Natural killer cell treated with Interleukin-12 subunit alpha and Interleukin-12 subunit beta and Interleukin-15 and Interleukin-18, amount 100 ng/mL, for 72 hours (primary cell): Measurements from ENCODE around the gene TNRC6C. TPM values are rescaled to one million over a fixed set of nuclear protein-coding genes. Genes with fewer than 3 reads are reported as not detected.
"Not testable (repeated sequence)": the region's sequence is repeated elsewhere in the genome, so short reads cannot be mapped to it uniquely, and the experiment has no call there.

Source experiments
- ATAC-seq, 2 donors: fragments of 150-1000 bp; cut with Tn5 transposase in 1 of 2; sonication (Bioruptor Pico), chemical (Tn5 transposase) in 1 of 2; 2 replicates each; pipeline ENCODE4 v1.10.0; 2021
- DNase-seq: peaks from one replicate; pipeline ENCODE4 v3.0.0; 2022; ENCODE audit warnings: low spot score
- H3K27ac Mint-ChIP-seq, 2 donors: 1 replicate in 1 of 2; 2 replicates in 1 of 2; pipeline ENCODE4 v1.8.0; 2022; ENCODE audit warnings: mixed read lengths in 2 of 2, mild to moderate bottlenecking in 1 of 2, moderate library complexity in 1 of 2
- H3K27me3 Mint-ChIP-seq, 2 donors: 1 replicate in 1 of 2; 2 replicates in 1 of 2; pipeline ENCODE4 v1.8.0; 2022; ENCODE audit warnings: mixed read lengths in 2 of 2
- H3K36me3 Mint-ChIP-seq: one replicate; pipeline ENCODE4 v1.8.0; 2022; ENCODE audit warnings: mixed read lengths
- H3K4me1 Mint-ChIP-seq, 2 donors: 1 replicate in 1 of 2; 2 replicates in 1 of 2; pipeline ENCODE4 v1.8.0; 2022; ENCODE audit warnings: low read depth in 2 of 2, mixed read lengths in 2 of 2, mild to moderate bottlenecking in 1 of 2
- H3K4me3 Mint-ChIP-seq: one replicate; pipeline ENCODE4 v1.8.0; 2022; ENCODE audit warnings: mixed read lengths
- H3K9me3 Mint-ChIP-seq: 2 replicates; pipeline ENCODE4 v1.8.0; 2022; ENCODE audit warnings: mixed read lengths
- total RNA-seq, 2 donors: library from RNA; stranded (reverse); gene quantifications; one replicate each; pipeline ENCODE4 v1.2.3, GENCODE V29; 2022

Gene TNRC6C
- total RNA-seq, 2 donors from 2014 or later = 28.1 to 32.1 TPM

DNA sequence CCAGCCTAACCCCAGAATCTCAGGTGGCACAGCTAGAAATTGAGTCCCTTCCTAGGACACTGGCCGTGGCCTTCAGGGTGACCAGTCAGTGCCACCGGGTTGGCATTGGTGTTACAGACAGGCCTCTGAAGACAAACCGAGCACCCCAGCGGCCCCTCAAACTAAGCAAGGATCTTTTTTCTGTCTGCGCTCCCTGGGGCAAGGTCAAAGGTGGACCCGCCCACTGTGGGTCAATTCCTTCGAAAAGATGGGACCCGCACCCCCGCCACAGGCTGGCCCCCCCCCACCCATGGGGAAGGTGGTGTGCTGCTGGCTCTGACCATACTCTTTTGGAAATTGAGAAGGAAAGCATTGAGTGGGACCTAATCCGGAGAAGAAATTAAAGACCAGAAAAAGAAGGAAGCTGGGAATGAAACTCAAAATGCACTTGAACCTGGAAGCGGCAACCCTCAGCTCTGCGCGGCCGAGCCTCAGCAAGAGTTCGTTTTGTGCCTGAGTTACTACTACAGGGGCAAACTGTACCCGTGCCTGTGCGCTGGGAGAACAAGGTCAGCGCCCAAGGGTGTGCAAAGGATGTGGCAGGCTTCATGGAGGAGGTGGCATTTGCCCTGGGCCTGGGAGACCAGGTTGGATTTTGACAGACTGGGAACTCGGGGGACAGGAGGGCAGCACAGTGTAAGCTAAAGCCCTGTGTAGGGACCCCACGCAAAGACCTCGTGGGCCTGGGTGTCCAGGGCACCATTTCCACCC is 149.6 kb downstream of the TNRC6C start:
- ATAC-seq = no peak
- Mint-ChIP-seq H3K4me1 (peaks cover 11% of the 10 kb centered on the region in 2 donors), H3K36me3 (peaks cover 5% of the 10 kb centered on the region), H3K27me3 (no peaks in the 10 kb centered on the region), H3K9me3 (no peaks in the 10 kb centered on the region), H3K4me3 (no peak overlapping the region), H3K27ac (peak overlapping the region in 1 of 2 donors; percentile 49)
- DNase-seq = no peak

DNA sequence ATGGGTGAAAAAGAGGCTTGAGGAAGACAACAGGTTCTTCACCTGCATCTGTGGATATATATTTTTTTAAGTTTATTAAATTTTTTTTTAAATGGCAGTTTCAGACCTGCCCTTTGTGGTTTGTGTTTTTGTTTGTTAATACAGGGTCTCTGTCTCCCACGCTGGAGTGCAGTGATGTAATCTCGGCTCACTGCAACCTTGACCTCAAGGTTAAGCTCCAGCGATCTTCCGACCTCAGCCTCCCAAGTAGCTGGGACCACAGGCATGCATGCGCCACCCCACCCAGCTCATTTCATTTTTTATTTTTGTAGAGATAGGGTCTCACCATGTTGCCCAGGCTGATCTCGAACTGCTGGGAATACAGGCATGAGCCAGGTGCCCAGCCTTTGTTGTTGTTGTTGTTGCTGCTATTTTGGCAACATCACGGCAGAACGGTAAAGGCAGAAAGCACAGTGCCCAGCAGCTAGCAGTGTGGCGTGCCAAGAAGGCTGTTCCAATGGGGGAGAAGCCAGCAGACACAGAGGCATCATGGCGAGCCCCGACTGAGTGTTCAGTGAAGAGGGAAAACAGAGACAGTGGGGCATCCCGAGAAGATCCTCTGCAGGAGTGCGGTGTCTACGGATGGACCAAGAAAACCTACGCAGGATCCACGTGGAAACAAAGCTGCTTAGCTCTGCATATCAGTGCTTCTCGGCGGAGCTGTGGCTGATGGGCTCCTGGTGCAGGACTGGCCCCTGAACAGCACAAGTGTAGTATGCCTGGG is 150.4 kb downstream of the TNRC6C start:
- ATAC-seq (no peak), DNase-seq (no peak)
- H3K9me3 Mint-ChIP-seq = no peaks in the 10 kb centered on the region
- H3K27ac Mint-ChIP-seq = peak overlapping the region in 1 of 2 donors; percentile 59
- H3K4me1 Mint-ChIP-seq = peaks cover 18 to 19% of the 10 kb centered on the region in 2 donors
- H3K36me3 Mint-ChIP-seq = peaks cover 5% of the 10 kb centered on the region
- no peaks in the 10 kb centered on the region for H3K27me3 Mint-ChIP-seq
- H3K4me3 Mint-ChIP-seq = no peak overlapping the region

DNA sequence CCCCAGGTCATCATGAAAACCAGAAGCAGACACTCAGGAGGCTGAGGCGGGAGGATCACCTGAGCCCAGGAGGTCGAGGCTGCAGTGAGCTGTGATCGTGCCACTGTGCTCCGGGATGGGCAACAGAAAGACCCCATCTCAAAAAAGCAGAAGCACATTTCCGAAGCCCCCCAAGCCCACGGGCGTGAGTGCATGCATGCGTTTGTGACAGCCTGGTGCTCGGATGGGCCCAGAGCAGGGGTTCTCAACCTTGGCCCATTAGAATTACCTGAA is 150.9 kb downstream of the TNRC6C start:
- ATAC-seq (no peak), DNase-seq (no peak)
- Mint-ChIP-seq H3K9me3 (no peaks in the 10 kb centered on the region), H3K4me1 (peaks cover 23 to 24% of the 10 kb centered on the region in 2 donors), H3K27me3 (no peaks in the 10 kb centered on the region), H3K27ac (no peak overlapping the region), H3K36me3 (peaks cover 5% of the 10 kb centered on the region), H3K4me3 (no peak overlapping the region)

DNA sequence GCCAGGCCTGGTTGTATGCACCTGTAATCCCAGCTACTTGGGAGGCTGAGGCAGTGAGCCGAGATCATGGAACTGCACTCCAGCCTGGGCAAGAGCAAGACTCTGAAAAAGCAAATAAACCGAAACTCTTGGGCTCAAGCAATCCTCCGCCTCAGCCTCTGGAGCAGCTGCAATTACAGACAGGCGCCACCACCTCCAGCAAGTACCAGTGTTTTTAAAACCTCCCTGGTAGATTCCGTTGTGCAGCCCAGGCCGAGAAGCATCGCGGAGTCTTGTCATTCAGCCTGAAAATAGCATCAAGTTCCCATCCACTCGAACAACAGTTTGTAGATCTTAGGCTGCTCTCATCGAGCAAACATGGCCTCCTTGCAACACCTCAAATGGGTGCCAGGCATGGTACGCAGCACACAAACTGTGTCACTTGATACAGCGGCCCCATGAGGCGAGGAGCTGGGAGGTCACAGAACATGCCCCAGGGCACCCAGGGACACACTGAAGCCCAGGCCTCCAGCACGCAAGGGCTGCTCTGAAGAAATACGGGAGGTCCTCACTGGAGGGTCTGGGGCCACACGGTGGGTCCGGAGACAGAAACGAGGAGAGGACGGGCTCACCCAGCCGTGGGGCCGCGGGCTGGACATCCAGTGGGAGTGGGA is 152.0 kb downstream of the TNRC6C start:
- ATAC-seq (no peak), DNase-seq (no peak)
- Mint-ChIP-seq H3K9me3 (no peaks in the 10 kb centered on the region), H3K36me3 (peaks cover 5% of the 10 kb centered on the region), H3K27ac (peak overlapping the region; percentile 47 to 73), H3K4me3 (no peak overlapping the region), H3K27me3 (no peaks in the 10 kb centered on the region), H3K4me1 (peaks cover 28 to 30% of the 10 kb centered on the region in 2 donors)

DNA sequence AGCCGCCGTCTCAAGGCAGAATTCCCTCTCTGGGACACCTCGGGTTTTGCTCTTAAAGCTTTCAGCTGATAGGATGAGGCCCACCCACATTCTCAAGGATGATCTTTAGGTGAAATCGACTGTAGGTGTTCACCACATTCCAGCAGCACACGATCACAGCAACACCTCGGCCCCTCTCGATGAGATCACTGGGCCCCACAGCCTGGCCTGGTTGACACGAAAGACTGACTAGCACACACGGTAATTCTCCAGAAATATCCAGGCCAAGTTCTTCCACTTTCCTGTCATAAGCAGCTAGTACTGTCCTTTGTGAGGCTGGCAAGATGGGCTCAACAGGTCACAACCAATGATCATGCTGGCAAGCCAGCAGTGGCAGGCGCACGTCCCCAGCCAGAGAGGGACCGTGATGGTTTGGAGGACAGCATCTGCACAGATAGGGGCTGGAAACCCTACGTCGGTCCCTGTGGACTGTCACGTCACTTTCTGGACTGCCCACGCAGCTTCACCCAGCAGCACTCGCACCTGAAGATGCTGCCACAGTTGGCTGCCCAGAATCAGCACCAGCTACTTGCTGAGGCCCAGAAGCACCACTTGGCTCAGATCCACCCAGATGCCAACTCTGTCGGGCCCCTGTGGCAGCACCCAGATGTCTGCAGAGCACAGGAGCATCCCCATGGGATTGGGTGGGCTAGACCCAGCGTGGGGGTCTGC is 152.7 kb downstream of the TNRC6C start:
- Mint-ChIP-seq H3K27me3 (no peaks in the 10 kb centered on the region), H3K4me3 (no peak overlapping the region), H3K9me3 (no peaks in the 10 kb centered on the region), H3K36me3 (peaks cover 5% of the 10 kb centered on the region), H3K4me1 (peaks cover 28 to 30% of the 10 kb centered on the region in 2 donors), H3K27ac (peak overlapping the region; percentile 47 to 73)
- DNase-seq (peak; percentile 16), ATAC-seq (no peak)

DNA sequence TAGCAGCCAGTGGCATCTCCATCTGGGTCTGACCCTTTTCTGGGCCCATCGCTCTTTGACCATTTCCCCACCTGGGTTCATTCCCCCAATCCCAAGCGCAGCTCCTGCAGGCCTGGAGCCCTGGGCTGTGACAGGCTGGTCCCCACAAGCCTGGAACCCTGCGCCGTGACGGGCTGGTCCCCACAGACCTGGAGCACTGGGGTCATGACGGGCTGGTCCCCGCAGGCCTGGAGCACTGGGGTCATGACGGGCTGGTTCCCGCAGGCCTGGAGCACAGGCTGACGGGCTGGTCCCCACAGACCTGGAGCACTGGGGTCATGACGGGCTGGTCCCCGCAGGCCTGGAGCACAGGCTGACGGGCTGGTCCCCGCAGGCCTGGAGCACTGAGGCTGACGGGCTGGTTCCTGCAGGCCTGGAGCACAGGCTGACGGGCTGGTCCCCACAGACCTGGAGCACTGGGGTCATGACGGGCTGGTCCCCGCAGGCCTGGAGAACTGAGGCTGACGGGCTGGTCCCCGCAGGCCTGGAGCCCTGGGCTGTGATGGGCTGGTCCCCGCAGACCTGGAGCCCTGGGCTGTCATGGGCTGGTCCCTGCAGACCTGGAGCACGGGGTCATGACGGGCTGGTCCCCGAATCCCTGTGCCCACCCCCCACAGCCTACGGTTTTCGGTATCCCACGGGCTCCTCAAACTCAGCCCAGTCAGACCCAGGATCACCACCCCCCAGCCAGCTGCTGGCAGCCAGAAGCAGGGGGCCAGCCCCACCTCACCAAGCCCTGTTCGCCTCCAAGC is 153.4 kb downstream of the TNRC6C start:
- Mint-ChIP-seq H3K27ac (peak overlapping the region; percentile 87 to 91), H3K4me1 (peaks cover 29 to 30% of the 10 kb centered on the region in 2 donors), H3K27me3 (no peaks in the 10 kb centered on the region), H3K36me3 (peaks cover 5% of the 10 kb centered on the region), H3K9me3 (no peaks in the 10 kb centered on the region), H3K4me3 (no peak overlapping the region)
- ATAC-seq (no peak), DNase-seq (peak; percentile 55)

DNA sequence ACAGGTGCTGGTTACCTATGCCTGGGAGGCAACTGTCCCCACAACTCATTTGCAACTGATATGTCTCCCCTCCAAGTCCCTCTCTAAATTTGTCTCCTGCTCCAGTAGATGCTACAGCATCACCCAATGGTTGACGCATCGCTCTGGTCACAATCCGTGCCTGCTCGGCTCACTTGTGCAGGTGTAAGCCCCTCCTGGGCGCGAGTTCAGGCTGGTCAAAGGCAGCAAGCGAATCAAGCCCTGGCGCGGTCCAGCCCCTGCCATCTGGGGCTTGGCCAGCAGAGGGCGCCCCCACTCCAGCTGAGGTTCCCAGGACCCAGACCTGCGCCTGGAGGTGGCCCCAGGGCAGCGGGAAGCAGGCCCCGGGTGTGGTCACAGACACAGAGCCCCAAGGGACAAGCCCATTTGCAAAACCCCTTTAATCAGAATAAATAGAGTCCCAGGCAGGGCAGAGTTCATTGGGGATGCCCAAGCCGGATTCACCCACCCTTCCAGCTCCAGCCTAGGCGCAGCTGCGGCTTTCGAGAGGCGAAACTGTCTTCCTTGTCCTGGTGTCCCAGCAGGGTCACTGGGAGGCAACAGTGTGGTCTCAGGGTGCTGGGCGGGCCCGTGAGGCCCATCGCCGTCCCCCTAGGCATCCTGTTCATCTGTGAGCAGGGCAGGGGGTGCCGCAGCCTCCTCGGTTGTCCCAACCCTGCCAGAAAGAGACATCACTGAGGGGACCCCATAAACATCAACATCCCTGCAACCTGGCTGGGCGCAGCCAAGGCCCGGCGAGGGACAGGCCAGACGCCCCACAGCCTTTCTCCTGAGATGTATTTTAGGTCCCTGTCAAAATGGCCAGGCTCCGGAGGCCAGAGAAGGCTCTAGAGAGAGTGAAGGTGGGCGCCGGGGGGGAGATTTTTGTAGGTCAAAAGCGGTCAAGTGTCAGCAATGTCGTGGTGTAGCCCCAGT is 154.3 kb downstream of the TNRC6C start:
- peak; percentile 81 for DNase-seq
- peaks cover 5% of the 10 kb centered on the region for H3K36me3 Mint-ChIP-seq
- H3K4me1 Mint-ChIP-seq = peaks cover 31 to 34% of the 10 kb centered on the region in 2 donors
- peak overlapping the region; percentile 36 for H3K4me3 Mint-ChIP-seq
- ATAC-seq = peak; percentile 58 to 68
- no peaks in the 10 kb centered on the region for H3K27me3 Mint-ChIP-seq
- no peaks in the 10 kb centered on the region for H3K9me3 Mint-ChIP-seq
- H3K27ac Mint-ChIP-seq = peak overlapping the region; percentile 87 to 91

DNA sequence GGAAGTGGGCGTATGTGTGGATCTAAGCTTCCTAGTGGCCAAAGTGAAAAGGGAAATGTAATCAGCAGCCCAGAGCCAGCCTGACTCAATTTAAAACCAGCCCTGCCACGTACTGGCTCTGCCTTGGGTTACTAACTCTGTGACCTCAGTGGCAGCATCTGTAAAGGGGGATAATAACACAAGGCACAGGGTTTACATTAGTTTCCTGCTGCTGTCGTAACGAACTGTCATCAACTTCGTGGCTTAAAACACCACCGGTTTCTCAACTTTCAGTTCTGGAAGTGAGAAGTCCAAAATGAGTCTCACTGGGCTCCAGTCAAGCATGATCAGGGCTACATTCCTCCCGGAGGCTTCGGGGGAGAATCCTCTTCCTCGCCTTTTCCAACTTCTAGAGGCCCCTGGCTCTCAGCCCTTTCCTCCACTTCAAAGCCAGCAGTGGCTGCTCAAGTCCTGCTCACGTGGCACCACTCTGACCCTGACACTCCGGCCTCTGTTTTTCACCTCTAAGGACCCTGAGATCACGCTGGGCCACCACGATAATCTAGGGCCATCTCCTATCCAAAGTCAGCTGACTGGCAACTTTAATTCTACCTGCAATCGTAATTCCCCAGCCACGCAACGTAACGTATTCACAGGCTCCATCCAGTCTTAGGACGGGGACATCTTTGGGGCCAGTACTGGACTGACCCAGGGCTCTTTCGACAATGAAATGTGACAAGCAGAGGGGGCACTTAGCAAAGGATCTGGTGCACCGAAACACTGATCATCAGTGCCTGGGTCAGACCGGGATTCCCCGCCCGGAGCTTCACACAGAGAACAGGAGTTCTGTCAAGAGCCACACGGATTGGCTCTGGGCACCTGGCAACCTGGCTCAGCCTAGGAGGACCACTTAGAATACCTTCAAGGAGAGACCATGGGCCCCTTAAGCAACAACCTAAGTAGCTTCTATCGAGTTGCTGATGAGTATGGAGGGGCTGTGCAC is 155.6 kb downstream of the TNRC6C start:
- no peaks in the 10 kb centered on the region for H3K9me3 Mint-ChIP-seq
- peaks cover 5% of the 10 kb centered on the region for H3K36me3 Mint-ChIP-seq
- H3K27me3 Mint-ChIP-seq = no peaks in the 10 kb centered on the region
- DNase-seq (peak; percentile 91), ATAC-seq (peak; percentile 97 to 98)
- H3K4me1 Mint-ChIP-seq = peaks cover 35% of the 10 kb centered on the region in 2 donors
- H3K27ac Mint-ChIP-seq = peak overlapping the region; percentile 87 to 91
- peak overlapping the region; percentile 36 for H3K4me3 Mint-ChIP-seq

DNA sequence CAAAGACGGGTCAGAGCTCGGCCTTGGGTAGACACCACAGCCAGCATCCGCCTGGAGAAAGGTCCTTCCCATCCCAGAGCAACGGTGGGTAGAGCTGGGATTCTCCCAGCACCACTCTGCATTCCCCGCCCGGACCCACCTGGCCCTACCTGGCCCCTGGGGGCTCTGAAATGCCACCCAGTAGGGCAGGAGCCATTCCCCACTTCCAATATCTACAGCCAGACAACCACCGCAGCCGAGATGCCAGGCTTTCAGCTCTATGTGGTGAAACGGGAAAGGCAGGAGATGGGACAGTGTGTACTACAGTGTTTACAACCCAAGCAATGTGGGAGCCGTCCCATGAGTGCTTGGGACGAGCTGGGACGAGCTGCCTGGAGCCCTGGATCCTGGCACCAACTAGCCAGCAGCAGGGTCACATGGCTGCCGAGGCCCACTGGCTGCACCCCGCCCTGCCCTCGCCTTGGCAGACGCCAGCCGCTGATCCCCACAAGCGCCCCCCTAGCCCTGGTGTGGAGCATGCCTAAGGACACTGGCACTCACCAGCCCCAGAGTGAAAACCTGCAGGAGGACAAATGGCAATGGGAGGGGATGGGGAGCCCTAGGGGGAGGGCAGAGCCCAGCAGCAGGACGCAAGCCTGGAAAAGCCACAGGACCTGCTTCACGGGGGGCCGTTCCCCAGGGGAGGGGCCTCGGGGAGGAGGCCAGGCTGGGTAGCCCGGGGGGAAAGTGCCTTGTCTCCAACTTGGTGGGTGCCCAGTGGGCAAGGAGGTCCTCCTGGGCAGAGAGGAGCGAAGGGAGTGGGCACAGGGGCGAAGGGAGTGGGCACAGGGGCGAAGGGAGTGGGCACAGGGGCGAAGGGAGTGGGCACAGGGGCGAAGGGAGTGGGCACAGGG is 156.6 kb downstream of the TNRC6C start:
- Mint-ChIP-seq H3K4me3 (no peak overlapping the region), H3K36me3 (peaks cover 5% of the 10 kb centered on the region)

DNA sequence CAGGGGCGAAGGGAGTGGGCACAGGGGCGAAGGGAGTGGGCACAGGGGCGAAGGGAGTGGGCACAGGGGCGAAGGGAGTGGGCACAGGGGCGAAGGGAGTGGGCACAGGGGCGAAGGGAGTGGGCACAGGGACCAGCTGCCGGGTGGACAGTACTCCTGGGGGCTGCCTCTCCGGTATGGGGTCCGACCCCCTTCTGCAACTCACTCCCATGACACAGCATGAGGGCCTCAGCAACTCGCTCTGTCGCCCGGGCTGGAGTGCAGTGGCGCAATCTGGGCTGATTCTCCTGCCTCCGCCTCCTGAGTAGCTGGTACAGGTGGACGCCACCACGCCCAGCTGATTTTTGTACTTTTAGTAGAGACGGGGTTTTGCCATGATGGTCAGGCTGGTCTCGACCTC is 157.3 kb downstream of the TNRC6C start:
- H3K4me1 Mint-ChIP-seq = peaks cover 32 to 38% of the 10 kb centered on the region in 2 donors
- ATAC-seq, H3K27me3 Mint-ChIP-seq, H3K4me3 Mint-ChIP-seq, H3K27ac Mint-ChIP-seq, DNase-seq, H3K36me3 Mint-ChIP-seq, H3K9me3 Mint-ChIP-seq: not testable (repeated sequence)

More for the DNA sequence above, 156.6 kb downstream of the TNRC6C start:
- H3K9me3 Mint-ChIP-seq = no peaks in the 10 kb centered on the region
- H3K27me3 Mint-ChIP-seq = no peaks in the 10 kb centered on the region
- H3K27ac Mint-ChIP-seq = peak overlapping the region; percentile 87 to 91
- ATAC-seq (no peak), DNase-seq (no peak)
- H3K4me1 Mint-ChIP-seq = peaks cover 35% of the 10 kb centered on the region in 2 donors

DNA sequence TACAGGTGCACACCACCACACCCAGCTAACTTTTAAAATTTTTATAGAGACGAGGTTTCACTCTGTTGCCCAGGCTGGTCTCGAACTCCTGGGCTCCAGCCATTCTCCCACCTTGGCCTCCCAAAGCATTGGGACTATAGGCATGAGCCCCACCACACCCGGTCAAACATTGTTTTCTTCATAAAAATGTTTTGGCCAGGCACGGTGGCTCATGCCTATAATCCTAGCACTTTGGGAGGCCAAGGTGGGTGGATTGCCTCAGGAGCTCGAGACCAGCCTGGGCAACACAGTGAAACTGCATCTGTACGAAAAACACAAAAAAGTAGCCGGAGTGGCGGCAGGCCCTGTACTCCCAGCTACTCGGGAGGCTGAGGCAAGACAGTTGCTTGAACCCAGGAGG is 157.9 kb downstream of the TNRC6C start:
- Mint-ChIP-seq H3K4me3 (no peak overlapping the region), H3K4me1 (peaks cover 37 to 44% of the 10 kb centered on the region in 2 donors), H3K9me3 (no peaks in the 10 kb centered on the region), H3K27ac (no peak overlapping the region), H3K27me3 (no peaks in the 10 kb centered on the region), H3K36me3 (peaks cover 5% of the 10 kb centered on the region)
- ATAC-seq (no peak), DNase-seq (no peak)
